ENCODE data around the gene LEMD2.

The LEMD2 gene

GRCh38 chr6:33799454-33800113 lies 10.7 kb upstream of the LEMD2 start:
- no peak for DNase-seq (ENCODE audit: extremely low read depth, low read depth)
- no peak for TF ChIP-seq CTCF (IDR thresholded peaks at IDR 0.05; ENCODE audit: low read depth, low read length)

- DNase-seq (ENCODE audit: extremely low read depth, low read depth): no peak
- TF ChIP-seq CTCF (IDR thresholded peaks at IDR 0.05; ENCODE audit: low read depth, low read length): no peak
Observed at GRCh38 chr6:33798343-33798848, 9.5 kb upstream of the LEMD2 start.

- no peak for DNase-seq (ENCODE audit: extremely low read depth, low read depth)
- no peak for TF ChIP-seq CTCF (IDR thresholded peaks at IDR 0.05; ENCODE audit: low read depth, low read length)
Observed at GRCh38 chr6:33797626-33798342, 8.9 kb upstream of the LEMD2 start.

- TF ChIP-seq CTCF (IDR thresholded peaks at IDR 0.05; ENCODE audit: low read depth, low read length): no peak
- DNase-seq (ENCODE audit: extremely low read depth, low read depth): no peak
Observed at GRCh38 chr6:33794910-33795623, 6.1 kb upstream of the LEMD2 start.

- no peak for DNase-seq (ENCODE audit: extremely low read depth, low read depth)
- TF ChIP-seq CTCF (IDR thresholded peaks at IDR 0.05; ENCODE audit: low read depth, low read length): no peak
Observed at GRCh38 chr6:33792981-33793380, 4.1 kb upstream of the LEMD2 start.

GRCh38 chr6:33791620-33792019 lies 2.7 kb upstream of the LEMD2 start:
- no peak for TF ChIP-seq CTCF (IDR thresholded peaks at IDR 0.05; ENCODE audit: low read depth, low read length)

GRCh38 chr6:33790910-33791309 lies 2.0 kb upstream of the LEMD2 start:
- no peak for TF ChIP-seq CTCF (IDR thresholded peaks at IDR 0.05; ENCODE audit: low read depth, low read length)
- no peak for DNase-seq (ENCODE audit: extremely low read depth, low read depth)

More at GRCh38 chr6:33791620-33792019, 2.7 kb upstream of the LEMD2 start:
- DNase-seq (ENCODE audit: extremely low read depth, low read depth): no peak

Data from AG09319 (cell line).